ENCODE data around the gene ZNF439. TPM values are rescaled to one million over a fixed set of nuclear protein-coding genes. Genes with fewer than 3 reads are reported as not detected.

The ZNF439 gene
- 1 to 10 TPM; 3.8 to 7.7 (median 4.6) TPM for total RNA-seq

DNA sequence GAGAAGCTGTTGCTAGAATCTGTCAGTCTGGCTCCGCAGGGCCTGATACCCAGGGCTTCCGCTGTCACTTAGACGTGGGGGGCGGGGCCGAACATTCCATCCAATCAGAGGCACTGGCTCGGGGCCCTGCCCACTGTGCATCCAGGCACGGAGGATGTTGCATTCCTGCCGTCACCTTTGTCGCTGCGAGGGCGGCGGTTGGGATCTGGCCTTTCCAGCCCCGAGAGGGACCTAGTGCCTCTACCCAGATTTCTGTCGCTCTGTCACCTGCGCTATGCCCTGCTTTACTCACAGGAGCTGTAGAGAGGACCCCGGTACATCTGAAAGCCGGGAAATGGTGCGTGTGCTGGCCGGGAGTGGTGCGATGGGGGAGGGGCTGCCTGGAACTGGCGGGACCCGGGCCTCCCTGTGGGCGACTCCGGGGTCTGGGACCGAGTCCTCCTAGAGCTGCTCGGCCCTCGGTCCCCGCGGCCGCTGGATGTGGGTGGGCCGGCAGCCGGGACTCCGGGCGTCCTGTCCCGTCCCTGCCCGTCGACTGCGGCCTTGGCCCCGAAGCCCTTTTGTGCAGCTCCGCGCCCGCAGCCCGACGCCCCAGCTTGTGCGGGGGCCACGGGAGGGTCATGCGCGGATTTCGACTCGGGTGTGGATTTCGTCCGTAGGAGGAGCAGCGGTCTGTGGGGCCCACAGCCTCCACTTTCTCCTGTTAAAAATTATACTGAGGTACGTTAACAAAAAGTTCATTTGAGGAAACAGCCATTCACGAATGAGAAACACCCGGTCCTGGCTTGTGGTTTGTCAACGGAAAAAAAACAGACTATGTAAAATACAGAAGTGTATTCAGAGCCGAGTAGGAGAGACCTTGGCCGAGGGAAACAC is at the start of gene ZNF439:
Gene ZNF439, plus strand, starts transcription at position 133 of the 876 bp plus-strand sequence. Its CDS starts 142 bp downstream, at position 275.
- TF ChIP-seq, protein P1, sequence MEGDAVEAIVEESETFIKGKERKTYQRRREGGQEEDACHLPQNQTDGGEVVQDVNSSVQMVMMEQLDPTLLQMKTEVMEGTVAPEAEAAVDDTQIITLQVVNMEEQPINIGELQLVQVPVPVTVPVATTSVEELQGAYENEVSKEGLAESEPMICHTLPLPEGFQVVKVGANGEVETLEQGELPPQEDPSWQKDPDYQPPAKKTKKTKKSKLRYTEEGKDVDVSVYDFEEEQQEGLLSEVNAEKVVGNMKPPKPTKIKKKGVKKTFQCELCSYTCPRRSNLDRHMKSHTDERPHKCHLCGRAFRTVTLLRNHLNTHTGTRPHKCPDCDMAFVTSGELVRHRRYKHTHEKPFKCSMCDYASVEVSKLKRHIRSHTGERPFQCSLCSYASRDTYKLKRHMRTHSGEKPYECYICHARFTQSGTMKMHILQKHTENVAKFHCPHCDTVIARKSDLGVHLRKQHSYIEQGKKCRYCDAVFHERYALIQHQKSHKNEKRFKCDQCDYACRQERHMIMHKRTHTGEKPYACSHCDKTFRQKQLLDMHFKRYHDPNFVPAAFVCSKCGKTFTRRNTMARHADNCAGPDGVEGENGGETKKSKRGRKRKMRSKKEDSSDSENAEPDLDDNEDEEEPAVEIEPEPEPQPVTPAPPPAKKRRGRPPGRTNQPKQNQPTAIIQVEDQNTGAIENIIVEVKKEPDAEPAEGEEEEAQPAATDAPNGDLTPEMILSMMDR (IDR thresholded peaks at IDR 0.05; ENCODE audit: low read depth) = no peak

DNA sequence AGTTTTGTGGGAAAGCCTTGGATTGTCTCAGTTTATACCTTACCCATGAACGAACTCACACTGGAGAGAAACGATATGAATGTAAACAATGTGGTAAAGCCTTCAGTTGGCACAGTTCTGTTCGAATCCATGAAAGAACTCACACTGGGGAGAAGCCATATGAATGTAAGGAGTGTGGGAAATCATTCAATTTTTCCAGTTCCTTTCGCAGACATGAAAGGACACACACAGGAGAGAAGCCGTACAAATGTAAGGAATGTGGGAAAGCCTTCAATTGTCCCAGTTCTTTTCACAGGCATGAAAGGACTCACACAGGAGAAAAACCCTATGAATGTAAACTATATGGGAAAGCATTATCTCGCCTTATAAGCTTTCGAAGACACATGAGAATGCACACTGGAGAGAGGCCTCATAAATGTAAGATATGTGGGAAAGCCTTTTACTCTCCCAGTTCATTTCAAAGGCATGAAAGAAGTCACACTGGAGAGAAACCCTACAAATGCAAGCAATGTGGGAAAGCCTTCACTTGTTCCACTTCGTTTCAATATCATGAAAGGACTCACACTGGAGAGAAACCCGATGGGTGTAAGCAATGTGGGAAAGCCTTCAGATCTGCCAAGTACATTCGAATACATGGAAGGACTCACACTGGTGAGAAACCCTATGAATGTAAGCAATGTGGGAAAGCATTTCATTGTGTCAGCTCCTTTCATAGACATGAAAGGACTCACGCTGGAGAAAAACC is 42.0 kb upstream of the ZNF439 start:
- TF ChIP-seq, protein P1 (IDR thresholded peaks at IDR 0.05; ENCODE audit: low read depth) = no peak

DNA sequence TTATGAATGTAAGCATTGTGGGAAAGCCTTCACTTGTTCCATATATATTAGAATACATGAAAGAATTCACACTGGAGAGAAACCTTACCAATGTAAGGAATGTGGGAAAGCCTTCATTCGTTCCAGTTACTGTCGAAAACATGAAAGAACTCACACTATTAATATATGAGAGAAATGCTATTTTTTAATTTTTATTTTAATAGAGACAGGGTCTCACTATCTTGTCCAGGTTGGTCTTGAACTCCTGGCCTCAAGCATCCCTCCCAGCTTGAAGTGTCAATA is 41.5 kb upstream of the ZNF439 start:
- TF ChIP-seq, protein P1 (IDR thresholded peaks at IDR 0.05; ENCODE audit: low read depth) = no peak

DNA sequence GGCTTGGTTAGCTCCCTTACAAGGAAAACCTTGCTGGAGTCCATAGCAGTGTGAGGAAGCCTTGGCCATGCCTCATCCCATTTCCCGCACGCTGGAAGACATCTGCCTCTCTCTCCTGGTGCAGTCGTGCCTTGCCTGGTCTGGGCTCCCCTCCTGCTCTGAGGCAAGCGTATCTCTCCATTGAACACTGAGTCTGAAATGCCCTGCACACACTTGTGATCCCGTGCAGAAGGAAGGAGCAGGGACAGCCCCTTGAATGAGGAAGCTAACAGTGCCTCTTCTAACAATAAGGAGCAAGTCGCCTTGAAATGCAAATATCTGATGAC is 34.9 kb upstream of the ZNF439 start:
- TF ChIP-seq, protein P1 (IDR thresholded peaks at IDR 0.05; ENCODE audit: low read depth) = no peak

DNA sequence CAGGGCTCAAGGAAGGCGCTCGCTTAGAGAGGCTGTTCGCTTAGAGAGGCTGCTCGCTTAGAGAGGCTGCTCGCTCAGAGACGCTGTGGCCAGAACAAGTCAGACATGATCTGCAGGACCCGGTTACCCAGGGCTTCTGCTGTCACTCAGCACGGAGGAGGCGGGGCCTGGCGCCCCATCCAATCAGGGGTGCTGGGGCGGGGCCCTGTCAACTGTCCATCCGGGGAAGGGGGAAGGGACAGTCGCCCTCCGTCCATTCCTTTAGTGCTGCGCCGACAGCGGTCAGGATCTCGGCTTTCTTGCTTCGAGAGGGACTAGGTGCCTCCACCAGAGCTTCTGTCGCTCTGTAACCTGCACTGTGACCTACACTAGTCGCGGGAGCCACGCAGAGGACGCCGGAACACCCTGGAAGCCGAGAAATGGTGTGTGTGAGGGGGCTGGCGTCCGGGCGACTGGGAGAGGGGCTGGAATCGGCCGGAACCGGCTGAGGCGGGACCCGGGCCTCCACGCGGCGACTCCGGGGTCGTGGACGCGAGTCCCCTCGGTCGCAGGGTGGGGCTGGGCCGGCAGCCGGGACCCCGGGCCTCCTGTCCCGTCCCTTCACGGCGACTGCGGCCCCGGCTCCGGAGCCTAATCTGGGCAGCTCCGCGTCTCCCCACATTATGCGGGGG is 34.4 kb upstream of the ZNF439 start, which contains the start of gene ZNF440:
Gene ZNF440, plus strand, starts transcription at position 245 of the 671 bp plus-strand sequence. Its CDS starts 175 bp downstream, at position 420.
- TF ChIP-seq, protein P1 (IDR thresholded peaks at IDR 0.05; ENCODE audit: low read depth) = no peak

DNA sequence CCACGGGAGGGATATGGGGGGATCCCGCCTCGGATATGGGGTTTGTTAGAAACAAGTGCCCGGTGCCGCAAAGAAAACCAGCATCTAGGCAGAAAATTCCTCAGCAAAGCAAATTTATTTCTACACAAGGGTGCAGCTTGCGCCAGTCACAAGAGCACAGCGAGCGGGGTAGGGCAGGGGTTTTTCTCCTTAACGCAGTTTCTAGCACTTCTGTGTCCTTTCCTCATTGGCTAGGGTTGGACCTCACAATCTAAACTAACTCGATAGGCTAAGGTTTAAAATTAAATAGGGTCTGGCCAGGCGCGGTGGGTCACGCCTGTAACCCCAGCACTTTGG is 33.9 kb upstream of the ZNF439 start:
- TF ChIP-seq, protein P1 (IDR thresholded peaks at IDR 0.05; ENCODE audit: low read depth) = no peak

All from subcutaneous adipose tissue (tissue), 4 donors.